Effector memory CD4-positive, alpha-beta T cell (primary cell): Measurements from ENCODE around the gene COMMD10.

ENCODE experiments used
- DNase-seq, 3 donors: peaks; one replicate each; pipeline ENCODE4 v3.0.0-alpha.2; 2020
- H3K27ac ChIP-seq: 2 replicates; pipeline ENCODE4 v1.7.0; 2013; ENCODE audit warnings: mild to moderate bottlenecking, low read length, moderate library complexity; ENCODE audit not compliant: insufficient read depth, poor library complexity, severe bottlenecking
- H3K27me3 ChIP-seq: replicated peaks from 2 replicates; pipeline ENCODE4 v1.7.0; 2013; ENCODE audit warnings: mild to moderate bottlenecking, low read length; ENCODE audit not compliant: insufficient read depth, control insufficient read depth, poor library complexity, severe bottlenecking
- H3K36me3 ChIP-seq: 2 replicates; pipeline ENCODE4 v1.7.0; 2013; ENCODE audit warnings: mild to moderate bottlenecking, low read length, moderate library complexity; ENCODE audit not compliant: control insufficient read depth, insufficient read depth
- H3K4me1 ChIP-seq: 2 replicates; pipeline ENCODE4 v1.7.0; 2013; ENCODE audit warnings: low read length, mild to moderate bottlenecking; ENCODE audit not compliant: control insufficient read depth, insufficient read depth, poor library complexity, severe bottlenecking
- H3K4me3 ChIP-seq: 2 replicates; pipeline ENCODE4 v1.7.0; 2013; ENCODE audit warnings: low read length, low read depth, mild to moderate bottlenecking; ENCODE audit not compliant: insufficient read depth, poor library complexity, severe bottlenecking
- H3K9me3 ChIP-seq: 2 replicates; pipeline ENCODE4 v1.7.0; 2013; ENCODE audit warnings: mild to moderate bottlenecking, low read length, moderate library complexity; ENCODE audit not compliant: control insufficient read depth

Gene COMMD10

GRCh38 chr5:116234681-116235080 lies 149.9 kb downstream of the COMMD10 start:
- no peaks in the 10 kb centered on the region for H3K4me1 ChIP-seq
- H3K27me3 ChIP-seq: no peaks in the 10 kb centered on the region
- no peaks in the 10 kb centered on the region for H3K36me3 ChIP-seq
- DNase-seq: no peak
- H3K9me3 ChIP-seq: no peaks in the 10 kb centered on the region
- H3K27ac ChIP-seq: no peak overlapping the region
- H3K4me3 ChIP-seq: no peak overlapping the region

GRCh38 chr5:116237917-116238500 lies 153.2 kb downstream of the COMMD10 start:
- no peak for DNase-seq
- no peak overlapping the region for H3K27ac ChIP-seq

GRCh38 chr5:116242343-116242742 lies 157.5 kb downstream of the COMMD10 start:
- Histone ChIP-seq H3K9me3 (no peaks in the 10 kb centered on the region), H3K27ac (no peak overlapping the region), H3K4me1 (no peaks in the 10 kb centered on the region), H3K27me3 (no peaks in the 10 kb centered on the region), H3K36me3 (no peaks in the 10 kb centered on the region), H3K4me3 (no peak overlapping the region)
- no peak for DNase-seq

More at GRCh38 chr5:116237917-116238500, 153.2 kb downstream of the COMMD10 start:
- H3K9me3 ChIP-seq: no peaks in the 10 kb centered on the region
- H3K4me3 ChIP-seq: no peak overlapping the region
- no peaks in the 10 kb centered on the region for H3K27me3 ChIP-seq
- no peaks in the 10 kb centered on the region for H3K36me3 ChIP-seq
- no peaks in the 10 kb centered on the region for H3K4me1 ChIP-seq

GRCh38 chr5:116248432-116248831 lies 163.6 kb downstream of the COMMD10 start:
- Histone ChIP-seq H3K4me3 (no peak overlapping the region), H3K27ac (no peak overlapping the region), H3K9me3 (no peaks in the 10 kb centered on the region), H3K36me3 (no peaks in the 10 kb centered on the region), H3K4me1 (no peaks in the 10 kb centered on the region), H3K27me3 (no peaks in the 10 kb centered on the region)
- DNase-seq: no peak

- no peak for DNase-seq
- Histone ChIP-seq H3K27me3 (no peaks in the 10 kb centered on the region), H3K36me3 (no peaks in the 10 kb centered on the region), H3K4me3 (no peak overlapping the region), H3K9me3 (no peaks in the 10 kb centered on the region), H3K4me1 (no peaks in the 10 kb centered on the region), H3K27ac (no peak overlapping the region)
These were observed 164.8 kb downstream of the COMMD10 start for GRCh38 chr5:116249648-116250047.

- no peaks in the 10 kb centered on the region for H3K36me3 ChIP-seq
- no peaks in the 10 kb centered on the region for H3K27me3 ChIP-seq
- no peak overlapping the region for H3K4me3 ChIP-seq
- no peak for DNase-seq
- H3K4me1 ChIP-seq: no peaks in the 10 kb centered on the region
- H3K27ac ChIP-seq: no peak overlapping the region
- no peaks in the 10 kb centered on the region for H3K9me3 ChIP-seq
These were observed 171.9 kb downstream of the COMMD10 start for GRCh38 chr5:116256717-116257116.

GRCh38 chr5:116265471-116265870 lies 180.6 kb downstream of the COMMD10 start:
- Histone ChIP-seq H3K9me3 (no peaks in the 10 kb centered on the region), H3K4me3 (no peak overlapping the region), H3K4me1 (no peaks in the 10 kb centered on the region), H3K27ac (no peak overlapping the region), H3K27me3 (no peaks in the 10 kb centered on the region), H3K36me3 (no peaks in the 10 kb centered on the region)
- DNase-seq: no peak

- no peaks in the 10 kb centered on the region for H3K27me3 ChIP-seq
- no peak for DNase-seq
- H3K36me3 ChIP-seq: no peaks in the 10 kb centered on the region
- no peaks in the 10 kb centered on the region for H3K4me1 ChIP-seq
- H3K9me3 ChIP-seq: no peaks in the 10 kb centered on the region
- no peak overlapping the region for H3K27ac ChIP-seq
- H3K4me3 ChIP-seq: no peak overlapping the region
These were observed 186.7 kb downstream of the COMMD10 start for GRCh38 chr5:116271446-116272025.

- no peaks in the 10 kb centered on the region for H3K36me3 ChIP-seq
- no peak overlapping the region for H3K27ac ChIP-seq
- H3K27me3 ChIP-seq: no peaks in the 10 kb centered on the region
- DNase-seq: no peak
- no peaks in the 10 kb centered on the region for H3K4me1 ChIP-seq
- H3K9me3 ChIP-seq: no peaks in the 10 kb centered on the region
- no peak overlapping the region for H3K4me3 ChIP-seq
These were observed 187.6 kb downstream of the COMMD10 start for GRCh38 chr5:116272281-116272941.

- DNase-seq: no peak
These were observed 188.8 kb downstream of the COMMD10 start for GRCh38 chr5:116273448-116274242.

More at GRCh38 chr5:116273448-116274242, 188.8 kb downstream of the COMMD10 start:
- no peaks in the 10 kb centered on the region for H3K9me3 ChIP-seq
- H3K4me1 ChIP-seq: no peaks in the 10 kb centered on the region
- no peaks in the 10 kb centered on the region for H3K27me3 ChIP-seq
- H3K4me3 ChIP-seq: no peak overlapping the region
- no peaks in the 10 kb centered on the region for H3K36me3 ChIP-seq
- H3K27ac ChIP-seq: no peak overlapping the region
